ENCODE results near the gene TSPAN18. TPM values are rescaled to one million over a fixed set of nuclear protein-coding genes. Genes with fewer than 3 reads are reported as not detected.

Gene TSPAN18
- total RNA-seq, 4 donors from 2014 or later: 2.2 to 18.1 (median 3.4) TPM

DNA sequence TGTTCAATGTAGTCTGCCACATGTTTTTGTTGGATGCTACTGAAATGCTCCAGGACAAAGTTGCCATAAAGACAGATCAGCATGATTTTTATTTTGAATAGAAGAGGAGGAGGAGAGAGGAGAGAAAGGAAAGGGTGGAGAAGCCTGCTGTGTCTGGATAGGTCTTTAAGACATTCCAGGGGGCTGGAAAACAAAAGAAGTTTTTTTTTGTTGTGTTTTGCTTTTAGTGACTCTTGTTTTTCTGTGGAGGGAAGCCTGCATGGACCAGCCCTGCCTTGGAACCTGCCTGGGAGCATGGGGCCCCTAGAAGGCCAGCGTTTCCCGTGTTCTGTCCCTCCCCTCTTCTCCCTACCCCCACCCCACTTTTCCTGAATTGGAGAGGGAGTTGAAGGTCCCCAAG is 2.3 kb downstream of the TSPAN18 start:
- ATAC-seq (ENCODE audit: low FRiP score) (no peak), DNase-seq (ENCODE audit: low spot score) (no peak)
- TF ChIP-seq, protein P1, sequence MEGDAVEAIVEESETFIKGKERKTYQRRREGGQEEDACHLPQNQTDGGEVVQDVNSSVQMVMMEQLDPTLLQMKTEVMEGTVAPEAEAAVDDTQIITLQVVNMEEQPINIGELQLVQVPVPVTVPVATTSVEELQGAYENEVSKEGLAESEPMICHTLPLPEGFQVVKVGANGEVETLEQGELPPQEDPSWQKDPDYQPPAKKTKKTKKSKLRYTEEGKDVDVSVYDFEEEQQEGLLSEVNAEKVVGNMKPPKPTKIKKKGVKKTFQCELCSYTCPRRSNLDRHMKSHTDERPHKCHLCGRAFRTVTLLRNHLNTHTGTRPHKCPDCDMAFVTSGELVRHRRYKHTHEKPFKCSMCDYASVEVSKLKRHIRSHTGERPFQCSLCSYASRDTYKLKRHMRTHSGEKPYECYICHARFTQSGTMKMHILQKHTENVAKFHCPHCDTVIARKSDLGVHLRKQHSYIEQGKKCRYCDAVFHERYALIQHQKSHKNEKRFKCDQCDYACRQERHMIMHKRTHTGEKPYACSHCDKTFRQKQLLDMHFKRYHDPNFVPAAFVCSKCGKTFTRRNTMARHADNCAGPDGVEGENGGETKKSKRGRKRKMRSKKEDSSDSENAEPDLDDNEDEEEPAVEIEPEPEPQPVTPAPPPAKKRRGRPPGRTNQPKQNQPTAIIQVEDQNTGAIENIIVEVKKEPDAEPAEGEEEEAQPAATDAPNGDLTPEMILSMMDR (IDR thresholded peaks at IDR 0.05): no peak

DNA sequence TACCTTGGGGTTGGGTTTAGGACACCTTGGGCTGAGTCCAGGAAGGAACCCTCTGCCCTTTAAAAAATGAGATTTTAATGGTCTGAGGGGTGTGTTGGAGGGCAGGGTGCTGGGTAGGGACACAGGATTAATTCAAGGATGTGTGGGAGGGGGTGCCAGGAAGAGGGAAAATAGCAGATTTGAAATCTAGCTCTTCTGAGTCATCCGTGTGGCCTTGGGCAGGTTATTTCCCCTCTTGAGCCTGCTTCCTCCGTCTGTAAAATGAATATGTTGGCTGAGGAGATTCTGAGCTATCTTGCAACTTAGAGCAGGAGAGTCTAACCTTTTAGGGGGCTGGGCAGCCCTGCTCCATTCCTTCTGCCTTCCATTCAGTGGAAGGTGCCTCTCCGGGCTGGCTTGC is 3.0 kb downstream of the TSPAN18 start:
- ATAC-seq (ENCODE audit: low FRiP score) (no peak), DNase-seq (ENCODE audit: low spot score) (no peak)
- TF ChIP-seq, protein P1 (IDR thresholded peaks at IDR 0.05): no peak

DNA sequence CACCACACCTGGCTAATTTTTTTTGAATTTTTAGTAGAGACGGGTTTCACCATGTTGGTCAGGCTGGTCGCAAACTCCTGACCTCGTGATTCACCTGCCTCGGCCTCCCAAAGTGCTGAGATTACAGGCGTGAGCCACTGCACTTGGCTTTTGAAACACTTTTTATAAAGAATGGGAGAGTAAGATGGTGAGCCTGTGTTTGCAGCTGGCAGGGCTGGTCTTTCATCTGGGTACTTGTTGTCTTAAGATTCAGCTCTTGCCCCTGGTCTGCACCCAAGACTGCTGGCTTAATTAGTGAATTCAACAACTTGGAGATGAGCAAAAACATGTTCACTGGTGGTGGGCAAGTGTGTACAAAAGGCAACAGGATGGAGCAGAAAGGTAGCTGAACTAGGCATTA is 4.0 kb downstream of the TSPAN18 start:
- DNase-seq (ENCODE audit: low spot score): no peak
- TF ChIP-seq, protein P1 (IDR thresholded peaks at IDR 0.05): no peak
- no peak for ATAC-seq (ENCODE audit: low FRiP score)

DNA sequence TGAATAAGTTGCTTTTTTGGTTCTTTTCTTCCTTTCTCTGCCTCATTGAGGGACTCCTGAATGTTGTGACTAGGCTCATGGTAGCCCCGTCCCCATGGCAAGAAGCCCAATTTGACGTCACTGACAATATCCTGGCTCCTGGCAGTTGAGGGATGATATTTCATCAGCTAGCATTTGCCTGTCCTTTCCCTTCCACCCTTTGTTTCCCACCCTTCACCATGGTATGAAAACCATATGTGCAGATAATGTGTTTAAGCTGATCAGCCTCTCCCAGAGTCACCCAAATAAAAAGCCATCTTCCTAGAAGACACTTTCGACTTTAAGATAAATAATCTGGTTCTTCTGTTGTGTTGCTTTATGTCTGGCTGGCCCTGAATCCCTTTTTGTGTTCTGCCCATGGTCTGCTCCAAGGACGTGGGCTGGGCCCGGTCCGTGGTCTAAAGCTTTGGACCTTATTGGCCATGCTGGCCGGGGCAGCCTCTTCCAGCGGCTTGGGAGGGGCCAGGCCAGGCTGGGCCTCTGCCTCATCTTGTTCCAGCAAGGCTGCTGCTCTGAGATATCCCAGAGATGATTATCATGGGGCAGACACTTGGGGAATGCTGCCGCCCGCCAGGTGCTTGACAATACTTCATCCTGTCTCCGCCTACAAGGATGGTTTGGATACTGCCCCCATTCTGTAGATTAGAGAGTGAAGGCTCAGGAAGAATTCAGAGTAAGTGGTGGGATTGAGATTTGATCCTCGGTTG is 5.1 kb downstream of the TSPAN18 start:
- DNase-seq (ENCODE audit: low spot score) (no peak), ATAC-seq (ENCODE audit: low FRiP score) (no peak)
- TF ChIP-seq, protein P1 (IDR thresholded peaks at IDR 0.05): no peak

DNA sequence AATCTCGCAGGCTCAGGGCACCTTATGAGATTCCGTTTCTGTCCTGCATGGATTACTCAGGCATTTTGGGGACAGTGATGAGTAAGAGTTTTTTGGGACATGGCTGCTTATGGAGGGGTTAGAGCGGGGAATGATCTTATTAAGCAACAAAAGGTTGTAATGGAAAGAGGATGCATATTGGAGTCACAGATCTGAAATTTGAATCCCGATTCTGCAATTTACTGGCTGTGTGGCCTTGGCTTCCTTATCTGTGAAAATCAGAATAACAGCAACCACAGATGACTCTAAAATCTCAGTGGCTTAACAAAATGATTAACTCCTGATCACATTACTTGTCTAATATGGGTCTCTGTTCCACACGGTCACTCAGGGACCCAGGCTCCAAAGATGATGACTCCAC is 5.8 kb downstream of the TSPAN18 start:
- DNase-seq (ENCODE audit: low spot score) (no peak), ATAC-seq (ENCODE audit: low FRiP score) (no peak)
- TF ChIP-seq, protein P1 (IDR thresholded peaks at IDR 0.05): no peak

DNA sequence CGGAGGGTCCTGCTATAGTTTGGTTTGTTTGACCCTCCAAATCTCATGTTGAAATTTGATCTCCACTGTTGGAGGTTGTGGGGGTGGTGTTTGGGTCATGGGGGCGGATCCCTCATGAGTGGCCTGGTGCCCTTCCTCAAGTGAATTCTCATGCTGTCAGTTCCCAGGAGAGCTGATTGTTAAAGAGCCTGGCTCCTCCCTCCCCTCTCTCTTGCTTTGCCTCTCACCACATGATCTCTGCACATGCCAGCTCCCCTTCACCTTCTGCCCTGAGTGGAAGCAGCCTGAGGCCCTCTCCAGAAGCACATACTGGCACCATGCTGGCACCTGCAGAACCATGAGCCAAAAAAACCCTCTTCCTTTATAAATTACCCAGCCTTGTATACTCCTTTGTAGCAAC is 7.1 kb downstream of the TSPAN18 start:
- no peak for ATAC-seq (ENCODE audit: low FRiP score)

More for the DNA sequence above, 7.1 kb downstream of the TSPAN18 start:
- TF ChIP-seq, protein P1 (IDR thresholded peaks at IDR 0.05): no peak
- DNase-seq (ENCODE audit: low spot score): no peak

Measured in omental fat pad (tissue), 4 donors.